ENCODE results near the gene GAS5. TPM values are rescaled to one million over a fixed set of nuclear protein-coding genes. Genes with fewer than 3 reads are reported as not detected.

GAS5 gene
- total RNA-seq, 1 experiment from 2014 or later, result 503 TPM

DNA sequence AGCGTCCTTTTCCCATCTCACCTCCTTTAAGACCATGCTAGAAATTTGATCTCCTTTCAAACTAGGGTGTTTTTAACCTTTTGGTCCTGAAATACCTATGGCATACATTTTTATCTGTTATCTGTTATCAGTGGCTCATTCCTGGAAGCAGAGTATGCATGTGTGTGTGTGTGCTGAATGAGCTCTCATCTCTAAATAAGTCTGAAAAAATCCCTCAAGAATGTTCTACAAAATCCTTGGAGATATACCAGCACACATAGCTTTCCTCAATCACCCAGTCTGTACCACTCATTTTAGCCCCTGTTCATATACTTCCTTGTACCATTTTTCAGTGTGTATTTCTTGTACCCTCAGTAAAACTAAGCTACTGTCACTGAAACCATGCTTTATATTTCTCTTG lies 49.3 kb downstream of the GAS5 start:
- H3K27me3 ChIP-seq (replicated peaks; ENCODE audit: insufficient read depth, low read depth, low read length, poor library complexity), result no peaks in the 10 kb centered on the region
- POLR2A ChIA-PET (ENCODE audit: low non-redundant PET), result interaction anchor here (0.6 kb wide), 1 partner anchor 30 kb away, joined by 3 read pairs; no protein-coding TSS in a partner anchor
- H3K4me3 ChIP-seq (ENCODE audit: low read depth, low read length, poor library complexity, severe bottlenecking), result no peak overlapping the region
- BruUV-seq (replicated peaks), result no TSS peak
- H3K9me3 ChIP-seq (ENCODE audit: low read depth, low read length, poor library complexity, severe bottlenecking), result no peaks in the 10 kb centered on the region
- intact Hi-C loops (cut with micrococcal nuclease; ENCODE audit: unreplicated experiment), result no loop called here
- H3K36me3 ChIP-seq (ENCODE audit: insufficient read depth, low read length, poor library complexity, severe bottlenecking), result peaks cover 16% of the 10 kb centered on the region
- H3K4me1 ChIP-seq (ENCODE audit: insufficient read depth, low read length, poor library complexity, severe bottlenecking), result peaks cover 6% of the 10 kb centered on the region
- CTCF ChIA-PET, result no interaction called here
- no peak for DNase-seq (ENCODE audit: low spot score)
- TF ChIP-seq EZH2 (IDR thresholded peaks at IDR 0.05; ENCODE audit: borderline replicate concordance, low read depth, low read length, poor library complexity, severe bottlenecking), result no peak
- TF ChIP-seq, protein P1, sequence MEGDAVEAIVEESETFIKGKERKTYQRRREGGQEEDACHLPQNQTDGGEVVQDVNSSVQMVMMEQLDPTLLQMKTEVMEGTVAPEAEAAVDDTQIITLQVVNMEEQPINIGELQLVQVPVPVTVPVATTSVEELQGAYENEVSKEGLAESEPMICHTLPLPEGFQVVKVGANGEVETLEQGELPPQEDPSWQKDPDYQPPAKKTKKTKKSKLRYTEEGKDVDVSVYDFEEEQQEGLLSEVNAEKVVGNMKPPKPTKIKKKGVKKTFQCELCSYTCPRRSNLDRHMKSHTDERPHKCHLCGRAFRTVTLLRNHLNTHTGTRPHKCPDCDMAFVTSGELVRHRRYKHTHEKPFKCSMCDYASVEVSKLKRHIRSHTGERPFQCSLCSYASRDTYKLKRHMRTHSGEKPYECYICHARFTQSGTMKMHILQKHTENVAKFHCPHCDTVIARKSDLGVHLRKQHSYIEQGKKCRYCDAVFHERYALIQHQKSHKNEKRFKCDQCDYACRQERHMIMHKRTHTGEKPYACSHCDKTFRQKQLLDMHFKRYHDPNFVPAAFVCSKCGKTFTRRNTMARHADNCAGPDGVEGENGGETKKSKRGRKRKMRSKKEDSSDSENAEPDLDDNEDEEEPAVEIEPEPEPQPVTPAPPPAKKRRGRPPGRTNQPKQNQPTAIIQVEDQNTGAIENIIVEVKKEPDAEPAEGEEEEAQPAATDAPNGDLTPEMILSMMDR (conservative IDR thresholded peaks at IDR 0.05; ENCODE audit: low read depth, low read length), result no peak
- no peak overlapping the region for H3K27ac ChIP-seq (ENCODE audit: low read depth, low read length, poor library complexity, severe bottlenecking)

Other genes with a start within 250 kb of the GAS5 start
- gene TEX50, start 232.7 kb downstream of the GAS5 start, total RNA-seq (2021), result not detected in 2 replicates
- gene ANKRD45, start 198.1 kb downstream of the GAS5 start, total RNA-seq (2021), result 0.73 and 0.98 TPM in 2 replicates
- 17.7 and 18.4 TPM in 2 replicates for gene KLHL20, start 153.0 kb downstream of the GAS5 start, total RNA-seq (2021)
- gene DARS2, start 43.3 kb downstream of the GAS5 start, total RNA-seq (2021), result 41.6 and 43.4 TPM in 2 replicates
- gene CENPL, start 43.1 kb downstream of the GAS5 start, total RNA-seq (2021), result 34.3 and 35.7 TPM in 2 replicates
- 15.8 and 17.2 TPM in 2 replicates for gene ZBTB37, start 391 bp upstream of the GAS5 start, total RNA-seq (2021)
- gene SERPINC1, start 49.3 kb upstream of the GAS5 start, total RNA-seq (2021), result not detected in 2 replicates
- 27.2 and 28.0 TPM in 2 replicates for gene RC3H1, start 154.4 kb upstream of the GAS5 start, total RNA-seq (2021)